Measurements from ENCODE around the gene CNPY1.

DNA sequence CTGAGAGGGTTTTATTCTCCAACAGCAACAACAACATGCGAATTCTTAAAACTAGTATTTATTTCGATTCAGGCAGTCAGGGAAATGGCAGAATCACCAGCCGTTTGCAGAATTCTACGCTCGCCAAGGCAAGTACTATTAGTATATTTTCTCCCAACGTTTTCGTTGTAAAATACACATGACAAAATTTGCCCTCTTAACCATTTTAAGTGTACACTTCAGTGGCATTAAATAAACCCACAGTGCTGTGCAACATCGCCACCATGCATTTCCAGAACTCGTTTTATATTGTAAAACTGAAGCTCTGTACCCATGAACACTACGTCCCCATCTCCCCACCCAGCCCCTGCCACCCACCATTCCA lies 77.6 kb downstream of the CNPY1 start:
- TF ChIP-seq, protein P1, sequence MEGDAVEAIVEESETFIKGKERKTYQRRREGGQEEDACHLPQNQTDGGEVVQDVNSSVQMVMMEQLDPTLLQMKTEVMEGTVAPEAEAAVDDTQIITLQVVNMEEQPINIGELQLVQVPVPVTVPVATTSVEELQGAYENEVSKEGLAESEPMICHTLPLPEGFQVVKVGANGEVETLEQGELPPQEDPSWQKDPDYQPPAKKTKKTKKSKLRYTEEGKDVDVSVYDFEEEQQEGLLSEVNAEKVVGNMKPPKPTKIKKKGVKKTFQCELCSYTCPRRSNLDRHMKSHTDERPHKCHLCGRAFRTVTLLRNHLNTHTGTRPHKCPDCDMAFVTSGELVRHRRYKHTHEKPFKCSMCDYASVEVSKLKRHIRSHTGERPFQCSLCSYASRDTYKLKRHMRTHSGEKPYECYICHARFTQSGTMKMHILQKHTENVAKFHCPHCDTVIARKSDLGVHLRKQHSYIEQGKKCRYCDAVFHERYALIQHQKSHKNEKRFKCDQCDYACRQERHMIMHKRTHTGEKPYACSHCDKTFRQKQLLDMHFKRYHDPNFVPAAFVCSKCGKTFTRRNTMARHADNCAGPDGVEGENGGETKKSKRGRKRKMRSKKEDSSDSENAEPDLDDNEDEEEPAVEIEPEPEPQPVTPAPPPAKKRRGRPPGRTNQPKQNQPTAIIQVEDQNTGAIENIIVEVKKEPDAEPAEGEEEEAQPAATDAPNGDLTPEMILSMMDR (IDR thresholded peaks at IDR 0.05): no peak
- no peak for TF ChIP-seq POLR2A (IDR thresholded peaks at IDR 0.05)

Measured in thyroid gland (tissue), 4 donors.